H9 (cell line): ENCODE results near the gene KTI12. TPM values are rescaled to one million over a fixed set of nuclear protein-coding genes. Genes with fewer than 3 reads are reported as not detected.

Experiments
- DNase-seq: peaks from one replicate; pipeline ENCODE4 v3.0.0-alpha.2; 2017
- H2AFZ ChIP-seq: one replicate; pipeline ENCODE4 v1.6.1; 2013; ENCODE audit warnings: mild to moderate bottlenecking, low read length, control low read depth, moderate library complexity
- H2AK5ac ChIP-seq: 2 replicates; pipeline ENCODE4 v1.6.1; 2013; ENCODE audit warnings: low read length, control low read depth, mixed read lengths; ENCODE audit not compliant: insufficient read length
- H2BK120ac ChIP-seq: one replicate; pipeline ENCODE4 v1.6.1; 2013; ENCODE audit warnings: low read depth, mild to moderate bottlenecking, low read length, control low read depth, inconsistent platforms; ENCODE audit not compliant: poor library complexity, severe bottlenecking
- H2BK12ac ChIP-seq: 2 replicates; pipeline ENCODE4 v1.6.1; 2013; ENCODE audit warnings: low read length, control low read depth, mixed read lengths, low read depth; ENCODE audit not compliant: insufficient read length
- H2BK15ac ChIP-seq: 2 replicates; pipeline ENCODE4 v1.6.1; 2013; ENCODE audit warnings: low read depth, low read length, control low read depth
- H2BK20ac ChIP-seq: one replicate; pipeline ENCODE4 v1.6.1; 2013; ENCODE audit warnings: low read depth, mild to moderate bottlenecking, low read length, control low read depth, inconsistent platforms; ENCODE audit not compliant: poor library complexity, severe bottlenecking
- H2BK5ac ChIP-seq: 2 replicates; pipeline ENCODE4 v1.6.1; 2013; ENCODE audit warnings: low read length, control low read depth, mixed read lengths; ENCODE audit not compliant: insufficient read length
- H3K14ac ChIP-seq: 2 replicates; pipeline ENCODE4 v1.6.1; 2013; ENCODE audit warnings: low read length, control low read depth; ENCODE audit not compliant: insufficient read depth
- H3K18ac ChIP-seq: 2 replicates; pipeline ENCODE4 v1.6.1; 2013; ENCODE audit warnings: low read depth, mild to moderate bottlenecking, mixed read lengths, low read length, control low read depth; ENCODE audit not compliant: insufficient read length
- H3K23ac ChIP-seq: 2 replicates; pipeline ENCODE4 v1.6.1; 2013; ENCODE audit warnings: low read length, control low read depth, mixed read lengths, low read depth; ENCODE audit not compliant: insufficient read length
- H3K23me2 ChIP-seq: 2 replicates; pipeline ENCODE4 v1.6.1; 2013; ENCODE audit warnings: low read depth, mild to moderate bottlenecking, mixed read lengths, low read length, control low read depth; ENCODE audit not compliant: insufficient read length, poor library complexity, severe bottlenecking
- H3K27ac ChIP-seq: 2 replicates; pipeline ENCODE4 v1.5.1; 2013; ENCODE audit warnings: low read length, control low read depth, mixed read lengths, low read depth; ENCODE audit not compliant: insufficient read length
- H3K27me3 ChIP-seq: 2 replicates; pipeline ENCODE4 v1.6.1; 2013; ENCODE audit warnings: low read length, control low read depth, inconsistent platforms; ENCODE audit not compliant: insufficient read depth
- H3K4ac ChIP-seq: 2 replicates; pipeline ENCODE4 v1.6.1; 2013; ENCODE audit warnings: low read depth, mild to moderate bottlenecking, control low read depth, inconsistent platforms, low read length, moderate library complexity
- H3K4me1 ChIP-seq: 2 replicates; pipeline ENCODE4 v1.6.1; 2013; ENCODE audit warnings: low read length, control low read depth, inconsistent platforms; ENCODE audit not compliant: insufficient read depth
- H3K4me2 ChIP-seq: 2 replicates; pipeline ENCODE4 v1.6.1; 2013; ENCODE audit warnings: low read length, control low read depth, mixed read lengths; ENCODE audit not compliant: insufficient read length, insufficient read depth
- H3K56ac ChIP-seq: 2 replicates; pipeline ENCODE4 v1.6.1; 2013; ENCODE audit warnings: low read depth, mild to moderate bottlenecking, mixed read lengths, low read length, control low read depth; ENCODE audit not compliant: insufficient read length
- H3K79me1 ChIP-seq: 2 replicates; pipeline ENCODE4 v1.6.1; 2013; ENCODE audit warnings: low read depth, mild to moderate bottlenecking, moderate library complexity, low read length, control low read depth, inconsistent platforms; ENCODE audit not compliant: insufficient read depth, poor library complexity, severe bottlenecking
- H3K79me2 ChIP-seq: 2 replicates; pipeline ENCODE4 v1.6.1; 2013; ENCODE audit warnings: low read length, control low read depth, inconsistent platforms; ENCODE audit not compliant: insufficient read depth
- H3K9ac ChIP-seq: 2 replicates; pipeline ENCODE4 v1.6.1; 2013; ENCODE audit warnings: low read length, control low read depth, mixed read lengths; ENCODE audit not compliant: insufficient read length; ENCODE audit errors: extremely low read depth
- H3K9me3 ChIP-seq: one replicate; pipeline ENCODE4 v1.6.1; 2013; ENCODE audit warnings: low read depth, low read length, inconsistent platforms; ENCODE audit not compliant: control insufficient read depth
- H3T11ph ChIP-seq: one replicate; pipeline ENCODE4 v1.6.1; 2013; ENCODE audit warnings: mild to moderate bottlenecking, low read length, control low read depth, inconsistent platforms
- H4K20me1 ChIP-seq: one replicate; pipeline ENCODE4 v1.6.1; 2013; ENCODE audit not compliant: control insufficient read depth, insufficient read length, insufficient read depth
- H4K5ac ChIP-seq: 2 replicates; pipeline ENCODE4 v1.6.1; 2013; ENCODE audit warnings: low read depth, mild to moderate bottlenecking, mixed read lengths, low read length, control low read depth; ENCODE audit not compliant: insufficient read length
- H4K8ac ChIP-seq: replicated peaks from 2 replicates; pipeline ENCODE4 v1.6.1; 2013; ENCODE audit warnings: low read length, control low read depth, mixed read lengths, low read depth; ENCODE audit not compliant: insufficient read length
- H4K91ac ChIP-seq: 2 replicates; pipeline ENCODE4 v1.6.1; 2013; ENCODE audit warnings: low read depth, mild to moderate bottlenecking, moderate library complexity, mixed read lengths, low read length, control low read depth; ENCODE audit not compliant: insufficient read length
- H3K27ac Mint-ChIP-seq, 3 experiments: 2 replicates in 2 of 3; 3 replicates in 1 of 3; pipeline ENCODE4 v1.8.0; 2020 to 2021; ENCODE audit warnings: mixed read lengths in 3 of 3, mild to moderate bottlenecking in 1 of 3, moderate library complexity in 1 of 3
- H3K27me3 Mint-ChIP-seq: 2 replicates; pipeline ENCODE4 v1.8.0; 2021; ENCODE audit warnings: low read depth, mild to moderate bottlenecking, moderate library complexity, mixed read lengths
- H3K36me3 Mint-ChIP-seq, 3 experiments: 2 replicates in 2 of 3; 3 replicates in 1 of 3; pipeline ENCODE4 v1.8.0; 2020 to 2021; ENCODE audit warnings: low read depth in 3 of 3, mixed read lengths in 3 of 3; ENCODE audit not compliant: insufficient read depth in 1 of 3
- H3K4me1 Mint-ChIP-seq, 2 experiments: 2 replicates each; pipeline ENCODE4 v1.8.0; 2020; ENCODE audit warnings: mixed read lengths in 2 of 2
- H3K4me3 Mint-ChIP-seq, 2 experiments: 2 replicates in 1 of 2; 3 replicates in 1 of 2; pipeline ENCODE4 v1.8.0; 2020 to 2021; ENCODE audit warnings: mild to moderate bottlenecking in 2 of 2, mixed read lengths in 2 of 2, moderate library complexity in 1 of 2
- H3K9me3 Mint-ChIP-seq, 2 experiments: 2 replicates in 1 of 2; 3 replicates in 1 of 2; pipeline ENCODE4 v1.8.0; 2020; ENCODE audit warnings: mild to moderate bottlenecking in 2 of 2, mixed read lengths in 2 of 2, moderate library complexity in 1 of 2
- CTCF ChIP-seq: fragments of 200-600 bp; sonication (generic); conservative IDR thresholded peaks from 3 replicates; pipeline ENCODE4 v1.8.0; 2021; ENCODE audit warnings: antibody characterized with exemption, mild to moderate bottlenecking
- total RNA-seq: library from RNA; stranded (reverse); gene quantifications from 2 replicates; pipeline ENCODE4 v1.2.1, GENCODE V29; 2021

The KTI12 gene
- total RNA-seq, 1 experiment from 2014 or later = 16.7 TPM

DNA sequence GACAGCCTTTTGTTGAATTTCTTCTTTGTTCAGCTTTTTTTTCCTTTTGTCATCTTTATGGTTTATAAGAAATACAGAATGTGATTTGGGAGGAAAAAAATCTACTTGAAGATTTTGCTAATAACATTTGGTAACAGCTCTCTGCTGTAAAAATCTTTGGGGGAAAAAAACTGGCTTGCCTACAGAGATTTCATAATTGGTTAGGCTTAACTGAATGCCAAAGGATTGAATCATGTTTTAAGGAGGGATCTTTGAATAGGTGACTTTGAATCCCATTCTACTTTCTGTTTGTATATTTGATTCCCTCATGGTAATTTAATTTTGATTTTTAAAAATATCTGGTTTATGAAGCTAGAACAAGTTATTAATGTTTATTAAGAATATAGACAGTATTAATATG, 25.7 kb upstream of the KTI12 start:
- no peak overlapping the region for H3K14ac ChIP-seq
- H3K4me3 Mint-ChIP-seq = peak overlapping the region in 1 of 2 experiments; percentile 58; a peak in 1 of 5 replicates
- no peak overlapping the region for H2BK20ac ChIP-seq
- no peak overlapping the region for H2BK5ac ChIP-seq
- H4K91ac ChIP-seq = no peak overlapping the region
- peaks cover 10% of the 10 kb centered on the region for H3K23me2 ChIP-seq
- no peak overlapping the region for H3K4me2 ChIP-seq
- no peak overlapping the region for H2BK12ac ChIP-seq
- H3K27ac Mint-ChIP-seq = peak overlapping the region in 1 of 3 experiments; percentile 34; a peak in 1 of 7 replicates
- no peak overlapping the region for H2BK120ac ChIP-seq
- H4K5ac ChIP-seq = no peak overlapping the region
- no peak overlapping the region for H3K23ac ChIP-seq
- H3K27ac ChIP-seq = no peak overlapping the region
- no peak overlapping the region for H3K56ac ChIP-seq
- H3K4me1 Mint-ChIP-seq = peaks cover 17 to 19% of the 10 kb centered on the region in 2 experiments
- H3K27me3 ChIP-seq = no peaks in the 10 kb centered on the region
- no peak for DNase-seq
- H2AK5ac ChIP-seq = no peak overlapping the region
- no peak overlapping the region for H2AFZ ChIP-seq
- H3K79me1 ChIP-seq = no peaks in the 10 kb centered on the region
- H3K18ac ChIP-seq = no peak overlapping the region
- no peak for TF ChIP-seq CTCF
- peaks cover 21% of the 10 kb centered on the region; the same call in 1 of the 2 replicates for H3K79me2 ChIP-seq
- H3K9ac ChIP-seq = no peak overlapping the region
- no peaks in the 10 kb centered on the region; a peak in 1 of 5 replicates for H3K9me3 Mint-ChIP-seq
- H3K27me3 Mint-ChIP-seq = no peaks in the 10 kb centered on the region
- H3K9me3 ChIP-seq = no peaks in the 10 kb centered on the region
- H2BK15ac ChIP-seq = no peak overlapping the region
- H4K20me1 ChIP-seq = no peaks in the 10 kb centered on the region
- no peaks in the 10 kb centered on the region for H3K4me1 ChIP-seq
- H3K4ac ChIP-seq = no peak overlapping the region
- no peak overlapping the region for H4K8ac ChIP-seq
- no peak overlapping the region for H3T11ph ChIP-seq
- H3K36me3 Mint-ChIP-seq = peaks cover 24 to 64% (median 48%) of the 10 kb centered on the region in 3 experiments
